Activated naive CD8-positive, alpha-beta T cell treated with anti-CD3 and anti-CD28 coated beads for 36 hours (primary cell): ENCODE results near the gene COL16A1. TPM values are rescaled to one million over a fixed set of nuclear protein-coding genes. Genes with fewer than 3 reads are reported as not detected.
A peak's percentile ranks its signal among the peaks of the same experiment; 100 is the strongest.

Experiments
- DNase-seq: peaks from one replicate; pipeline ENCODE4 v3.0.0; 2021
- H3K27ac Mint-ChIP-seq: one replicate; pipeline ENCODE4 v1.8.0; 2022; ENCODE audit warnings: mild to moderate bottlenecking, moderate library complexity, mixed read lengths
- H3K27me3 Mint-ChIP-seq: one replicate; pipeline ENCODE4 v1.8.0; 2022; ENCODE audit warnings: mild to moderate bottlenecking, mixed read lengths
- H3K36me3 Mint-ChIP-seq: one replicate; pipeline ENCODE4 v1.8.0; 2021; ENCODE audit warnings: mild to moderate bottlenecking, mixed read lengths
- H3K4me1 Mint-ChIP-seq: one replicate; pipeline ENCODE4 v1.8.0; 2021; ENCODE audit warnings: mixed read lengths
- H3K4me3 Mint-ChIP-seq: one replicate; pipeline ENCODE4 v1.8.0; 2022; ENCODE audit warnings: mild to moderate bottlenecking, moderate library complexity, mixed read lengths
- H3K9me3 Mint-ChIP-seq: one replicate; pipeline ENCODE4 v1.8.0; 2022; ENCODE audit warnings: mixed read lengths
- total RNA-seq, 2 experiments: library from RNA; stranded (reverse); gene quantifications; one replicate each; pipeline ENCODE4 v1.2.3, GENCODE V29; 2021

The COL16A1 gene
- total RNA-seq, 2 experiments from 2014 or later = 0.36 to 0.93 TPM

GRCh38 chr1:31742462-31743212 lies 38.8 kb upstream of the COL16A1 start:
- Mint-ChIP-seq H3K27me3 (peaks cover 5% of the 10 kb centered on the region), H3K27ac (no peak overlapping the region), H3K4me1 (peaks cover 6% of the 10 kb centered on the region), H3K4me3 (no peak overlapping the region), H3K36me3 (no peaks in the 10 kb centered on the region), H3K9me3 (no peaks in the 10 kb centered on the region)
- no peak for DNase-seq

- H3K36me3 Mint-ChIP-seq = no peaks in the 10 kb centered on the region
- peaks cover 3% of the 10 kb centered on the region for H3K4me1 Mint-ChIP-seq
- H3K27me3 Mint-ChIP-seq = no peaks in the 10 kb centered on the region
- no peak overlapping the region for H3K27ac Mint-ChIP-seq
- peak; percentile 45 for DNase-seq
- no peaks in the 10 kb centered on the region for H3K9me3 Mint-ChIP-seq
- no peak overlapping the region for H3K4me3 Mint-ChIP-seq
Measured at GRCh38 chr1:31739346-31739745, 35.5 kb upstream of the COL16A1 start.

GRCh38 chr1:31736675-31737074 lies 32.9 kb upstream of the COL16A1 start:
- H3K9me3 Mint-ChIP-seq = no peaks in the 10 kb centered on the region
- no peaks in the 10 kb centered on the region for H3K27me3 Mint-ChIP-seq
- DNase-seq = no peak
- H3K4me1 Mint-ChIP-seq = peaks cover 3% of the 10 kb centered on the region
- no peaks in the 10 kb centered on the region for H3K36me3 Mint-ChIP-seq
- no peak overlapping the region for H3K27ac Mint-ChIP-seq
- H3K4me3 Mint-ChIP-seq = no peak overlapping the region

GRCh38 chr1:31735571-31735970 lies 31.8 kb upstream of the COL16A1 start:
- Mint-ChIP-seq H3K4me1 (peaks cover 3% of the 10 kb centered on the region), H3K27ac (no peak overlapping the region), H3K27me3 (no peaks in the 10 kb centered on the region), H3K4me3 (no peak overlapping the region), H3K9me3 (no peaks in the 10 kb centered on the region), H3K36me3 (no peaks in the 10 kb centered on the region)
- DNase-seq = no peak

GRCh38 chr1:31734582-31735107 lies 30.8 kb upstream of the COL16A1 start:
- peaks cover 3% of the 10 kb centered on the region for H3K4me1 Mint-ChIP-seq
- H3K27ac Mint-ChIP-seq = no peak overlapping the region
- no peaks in the 10 kb centered on the region for H3K27me3 Mint-ChIP-seq
- H3K4me3 Mint-ChIP-seq = no peak overlapping the region
- DNase-seq = no peak
- no peaks in the 10 kb centered on the region for H3K36me3 Mint-ChIP-seq
- H3K9me3 Mint-ChIP-seq = no peaks in the 10 kb centered on the region

GRCh38 chr1:31733389-31734219 lies 29.8 kb upstream of the COL16A1 start:
- Mint-ChIP-seq H3K27me3 (no peaks in the 10 kb centered on the region), H3K9me3 (no peaks in the 10 kb centered on the region), H3K4me3 (no peak overlapping the region), H3K4me1 (no peaks in the 10 kb centered on the region), H3K27ac (no peak overlapping the region), H3K36me3 (no peaks in the 10 kb centered on the region)
- DNase-seq = no peak

- H3K27me3 Mint-ChIP-seq = no peaks in the 10 kb centered on the region
- H3K4me3 Mint-ChIP-seq = no peak overlapping the region
- H3K27ac Mint-ChIP-seq = no peak overlapping the region
- H3K36me3 Mint-ChIP-seq = no peaks in the 10 kb centered on the region
- H3K4me1 Mint-ChIP-seq = no peaks in the 10 kb centered on the region
- H3K9me3 Mint-ChIP-seq = no peaks in the 10 kb centered on the region
- no peak for DNase-seq
Measured at GRCh38 chr1:31732751-31733289, 29.0 kb upstream of the COL16A1 start.

- Mint-ChIP-seq H3K4me3 (no peak overlapping the region), H3K9me3 (no peaks in the 10 kb centered on the region), H3K4me1 (no peaks in the 10 kb centered on the region), H3K27me3 (no peaks in the 10 kb centered on the region), H3K27ac (no peak overlapping the region), H3K36me3 (no peaks in the 10 kb centered on the region)
- DNase-seq = no peak
Measured at GRCh38 chr1:31732343-31732742, 28.5 kb upstream of the COL16A1 start.

- H3K4me3 Mint-ChIP-seq = no peak overlapping the region
- H3K9me3 Mint-ChIP-seq = no peaks in the 10 kb centered on the region
- no peaks in the 10 kb centered on the region for H3K27me3 Mint-ChIP-seq
- no peak overlapping the region for H3K27ac Mint-ChIP-seq
- no peaks in the 10 kb centered on the region for H3K36me3 Mint-ChIP-seq
- DNase-seq = no peak
- no peaks in the 10 kb centered on the region for H3K4me1 Mint-ChIP-seq
Measured at GRCh38 chr1:31731049-31731565, 27.3 kb upstream of the COL16A1 start.

GRCh38 chr1:31730336-31731048 lies 26.7 kb upstream of the COL16A1 start:
- Mint-ChIP-seq H3K27ac (no peak overlapping the region), H3K4me1 (no peaks in the 10 kb centered on the region), H3K9me3 (no peaks in the 10 kb centered on the region), H3K27me3 (no peaks in the 10 kb centered on the region), H3K36me3 (no peaks in the 10 kb centered on the region), H3K4me3 (no peak overlapping the region)
- DNase-seq = no peak

- H3K27ac Mint-ChIP-seq = no peak overlapping the region
- H3K27me3 Mint-ChIP-seq = no peaks in the 10 kb centered on the region
- no peaks in the 10 kb centered on the region for H3K4me1 Mint-ChIP-seq
- H3K4me3 Mint-ChIP-seq = no peak overlapping the region
- no peaks in the 10 kb centered on the region for H3K36me3 Mint-ChIP-seq
- H3K9me3 Mint-ChIP-seq = no peaks in the 10 kb centered on the region
- no peak for DNase-seq
Measured at GRCh38 chr1:31727849-31728248, 24.0 kb upstream of the COL16A1 start.

GRCh38 chr1:31727195-31727594 lies 23.4 kb upstream of the COL16A1 start:
- Mint-ChIP-seq H3K36me3 (no peaks in the 10 kb centered on the region), H3K4me3 (no peak overlapping the region), H3K27me3 (no peaks in the 10 kb centered on the region), H3K27ac (no peak overlapping the region), H3K9me3 (no peaks in the 10 kb centered on the region), H3K4me1 (no peaks in the 10 kb centered on the region)
- no peak for DNase-seq

- Mint-ChIP-seq H3K27ac (no peak overlapping the region), H3K9me3 (no peaks in the 10 kb centered on the region), H3K36me3 (no peaks in the 10 kb centered on the region), H3K27me3 (no peaks in the 10 kb centered on the region), H3K4me3 (no peak overlapping the region), H3K4me1 (no peaks in the 10 kb centered on the region)
- no peak for DNase-seq
Measured at GRCh38 chr1:31726715-31727114, 22.9 kb upstream of the COL16A1 start.

GRCh38 chr1:31725777-31726535 lies 22.1 kb upstream of the COL16A1 start:
- Mint-ChIP-seq H3K27ac (no peak overlapping the region), H3K4me1 (no peaks in the 10 kb centered on the region), H3K27me3 (no peaks in the 10 kb centered on the region), H3K9me3 (no peaks in the 10 kb centered on the region), H3K36me3 (no peaks in the 10 kb centered on the region), H3K4me3 (no peak overlapping the region)
- DNase-seq = no peak
